KMS-11 (cell line): ENCODE results near the gene SLC6A6.

Source experiments
- H2AFZ ChIP-seq: fragments of 200-600 bp; sonication (generic); 2 replicates; pipeline ENCODE4 v1.6.1; 2016; ENCODE audit warnings: antibody characterized with exemption, mixed run types, low read depth
- H3K27ac ChIP-seq: fragments of 200-600 bp; sonication (generic); 2 replicates; pipeline ENCODE4 v1.6.1; 2016; ENCODE audit warnings: mild to moderate bottlenecking, mixed run types
- H3K27me3 ChIP-seq: fragments of 200-600 bp; sonication (generic); 2 replicates; pipeline ENCODE4 v1.6.1; 2017; ENCODE audit warnings: mild to moderate bottlenecking, low read depth, mixed run types, moderate library complexity; ENCODE audit not compliant: insufficient read depth
- H3K36me3 ChIP-seq: fragments of 200-600 bp; sonication (generic); 2 replicates; pipeline ENCODE4 v1.6.1; 2017; ENCODE audit warnings: mild to moderate bottlenecking, mixed run types; ENCODE audit not compliant: insufficient read depth
- H3K4me1 ChIP-seq: fragments of 200-600 bp; sonication (generic); 2 replicates; pipeline ENCODE4 v1.6.1; 2016; ENCODE audit warnings: mild to moderate bottlenecking, low read depth, mixed run types; ENCODE audit not compliant: poor library complexity, severe bottlenecking
- H3K4me2 ChIP-seq: fragments of 200-600 bp; sonication (generic); 2 replicates; pipeline ENCODE4 v1.7.0; 2016; ENCODE audit warnings: mild to moderate bottlenecking, mixed run types
- H3K4me3 ChIP-seq: fragments of 200-600 bp; sonication (generic); IDR thresholded peaks from 2 replicates; pipeline ENCODE4 v1.6.1; 2017; ENCODE audit warnings: low read depth, low read length, mixed read lengths; ENCODE audit not compliant: insufficient read depth
- H3K79me2 ChIP-seq: fragments of 200-600 bp; sonication (generic); 2 replicates; pipeline ENCODE4 v1.6.1; 2016; ENCODE audit warnings: low read depth, mixed run types; ENCODE audit not compliant: insufficient read depth
- H3K9ac ChIP-seq: fragments of 200-600 bp; sonication (generic); 2 replicates; pipeline ENCODE4 v1.6.1; 2016; ENCODE audit warnings: mild to moderate bottlenecking, mixed run types
- H4K20me1 ChIP-seq: fragments of 200-600 bp; sonication (generic); 2 replicates; pipeline ENCODE4 v1.6.1; 2016; ENCODE audit warnings: mild to moderate bottlenecking, mixed run types; ENCODE audit not compliant: insufficient read depth
- CTCF ChIP-seq: fragments of 200-600 bp; sonication (generic); conservative IDR thresholded peaks from 2 replicates; pipeline ENCODE4 v1.6.1; 2017; ENCODE audit warnings: low read depth, mild to moderate bottlenecking, antibody characterized with exemption, low read length, moderate library complexity, mixed read lengths

SLC6A6 gene

GRCh38 chr3:14459787-14460186 is 57.4 kb downstream of the SLC6A6 start:
- H3K36me3 ChIP-seq, result no peaks in the 10 kb centered on the region

GRCh38 chr3:14460342-14461005 is 58.1 kb downstream of the SLC6A6 start:
- no peak overlapping the region for H3K4me2 ChIP-seq
- no peak for TF ChIP-seq CTCF
- no peak overlapping the region for H3K27ac ChIP-seq
- H3K36me3 ChIP-seq, result no peaks in the 10 kb centered on the region
- no peaks in the 10 kb centered on the region for H3K27me3 ChIP-seq
- no peaks in the 10 kb centered on the region for H4K20me1 ChIP-seq
- no peak overlapping the region for H2AFZ ChIP-seq
- H3K4me3 ChIP-seq, result no peak overlapping the region
- no peaks in the 10 kb centered on the region for H3K79me2 ChIP-seq
- H3K9ac ChIP-seq, result no peak overlapping the region
- H3K4me1 ChIP-seq, result no peaks in the 10 kb centered on the region

More at GRCh38 chr3:14459787-14460186, 57.4 kb downstream of the SLC6A6 start:
- no peak overlapping the region for H3K9ac ChIP-seq
- no peak overlapping the region for H3K4me3 ChIP-seq
- H3K27ac ChIP-seq, result no peak overlapping the region
- H3K4me1 ChIP-seq, result no peaks in the 10 kb centered on the region
- no peak for TF ChIP-seq CTCF
- H4K20me1 ChIP-seq, result no peaks in the 10 kb centered on the region
- no peaks in the 10 kb centered on the region for H3K27me3 ChIP-seq
- H2AFZ ChIP-seq, result no peak overlapping the region
- H3K79me2 ChIP-seq, result no peaks in the 10 kb centered on the region
- no peak overlapping the region for H3K4me2 ChIP-seq

GRCh38 chr3:14461006-14461747 is 58.8 kb downstream of the SLC6A6 start:
- Histone ChIP-seq H2AFZ (no peak overlapping the region), H3K9ac (no peak overlapping the region), H3K4me2 (no peak overlapping the region), H3K36me3 (no peaks in the 10 kb centered on the region), H3K79me2 (no peaks in the 10 kb centered on the region), H3K4me1 (no peaks in the 10 kb centered on the region), H4K20me1 (no peaks in the 10 kb centered on the region), H3K4me3 (no peak overlapping the region), H3K27me3 (no peaks in the 10 kb centered on the region), H3K27ac (no peak overlapping the region)
- no peak for TF ChIP-seq CTCF

GRCh38 chr3:14461748-14462324 is 59.4 kb downstream of the SLC6A6 start:
- H3K4me3 ChIP-seq, result no peak overlapping the region
- H3K4me1 ChIP-seq, result no peaks in the 10 kb centered on the region
- no peaks in the 10 kb centered on the region for H3K36me3 ChIP-seq
- no peak overlapping the region for H3K9ac ChIP-seq
- no peak overlapping the region for H2AFZ ChIP-seq
- H3K4me2 ChIP-seq, result no peak overlapping the region
- H4K20me1 ChIP-seq, result no peaks in the 10 kb centered on the region
- H3K27me3 ChIP-seq, result no peaks in the 10 kb centered on the region
- no peak overlapping the region for H3K27ac ChIP-seq
- H3K79me2 ChIP-seq, result no peaks in the 10 kb centered on the region
- 0 out of 2 replicates have a peak, but pooled peaks have one; percentile 30 for TF ChIP-seq CTCF
